Nephron (organoid): ENCODE measurements around the gene THRAP3.

Experiments
- H3K27ac Mint-ChIP-seq, 3 experiments: 2 replicates each; pipeline ENCODE4 v1.8.0; 2020; ENCODE audit warnings: mixed read lengths in 3 of 3, mild to moderate bottlenecking in 2 of 3, moderate library complexity in 1 of 3
- H3K27me3 Mint-ChIP-seq: 2 replicates; pipeline ENCODE4 v1.8.0; 2021; ENCODE audit warnings: low read depth, mild to moderate bottlenecking, moderate library complexity, mixed read lengths
- H3K36me3 Mint-ChIP-seq: 2 replicates; pipeline ENCODE4 v1.8.0; 2020; ENCODE audit warnings: low read depth, mixed read lengths
- H3K4me1 Mint-ChIP-seq: 2 replicates; pipeline ENCODE4 v1.8.0; 2020; ENCODE audit warnings: mixed read lengths
- H3K4me3 Mint-ChIP-seq, 3 experiments: 2 replicates each; pipeline ENCODE4 v1.8.0; 2020; ENCODE audit warnings: mild to moderate bottlenecking in 3 of 3, mixed read lengths in 3 of 3, moderate library complexity in 2 of 3
- H3K9me3 Mint-ChIP-seq: 2 replicates; pipeline ENCODE4 v1.8.0; 2020; ENCODE audit warnings: mixed read lengths
- TF ChIP-seq, protein P1 (sequence below), 3 experiments: fragments of 200-600 bp; sonication (generic); IDR thresholded peaks; one replicate each; pipeline ENCODE4 v1.5.0; 2021; ENCODE audit warnings: antibody characterized with exemption in 3 of 3; ENCODE audit not compliant: unreplicated experiment in 3 of 3

The THRAP3 gene

DNA sequence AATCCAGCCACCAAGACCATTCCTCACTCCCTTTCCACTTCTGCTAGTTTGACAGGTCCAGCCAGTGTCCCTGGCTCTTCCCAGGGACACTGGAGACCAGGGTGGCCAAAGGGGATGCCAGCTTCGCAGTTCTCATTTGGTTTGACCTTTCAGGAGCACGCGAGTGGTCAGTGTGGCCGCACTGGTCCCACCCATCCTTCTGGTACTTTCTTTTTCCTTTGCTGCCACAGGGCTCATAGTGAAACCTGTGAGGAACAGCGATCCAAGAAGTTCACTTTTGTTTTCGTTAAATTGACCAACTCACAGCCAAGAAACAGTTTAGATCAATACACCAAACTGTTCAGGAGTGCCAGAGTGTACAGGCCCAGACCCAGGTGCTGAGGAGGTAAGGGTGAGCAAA, 113.6 kb downstream of the THRAP3 start:
- peaks cover 4% of the 10 kb centered on the region for H3K27me3 Mint-ChIP-seq
- H3K9me3 Mint-ChIP-seq = no peaks in the 10 kb centered on the region
- TF ChIP-seq, protein P1, sequence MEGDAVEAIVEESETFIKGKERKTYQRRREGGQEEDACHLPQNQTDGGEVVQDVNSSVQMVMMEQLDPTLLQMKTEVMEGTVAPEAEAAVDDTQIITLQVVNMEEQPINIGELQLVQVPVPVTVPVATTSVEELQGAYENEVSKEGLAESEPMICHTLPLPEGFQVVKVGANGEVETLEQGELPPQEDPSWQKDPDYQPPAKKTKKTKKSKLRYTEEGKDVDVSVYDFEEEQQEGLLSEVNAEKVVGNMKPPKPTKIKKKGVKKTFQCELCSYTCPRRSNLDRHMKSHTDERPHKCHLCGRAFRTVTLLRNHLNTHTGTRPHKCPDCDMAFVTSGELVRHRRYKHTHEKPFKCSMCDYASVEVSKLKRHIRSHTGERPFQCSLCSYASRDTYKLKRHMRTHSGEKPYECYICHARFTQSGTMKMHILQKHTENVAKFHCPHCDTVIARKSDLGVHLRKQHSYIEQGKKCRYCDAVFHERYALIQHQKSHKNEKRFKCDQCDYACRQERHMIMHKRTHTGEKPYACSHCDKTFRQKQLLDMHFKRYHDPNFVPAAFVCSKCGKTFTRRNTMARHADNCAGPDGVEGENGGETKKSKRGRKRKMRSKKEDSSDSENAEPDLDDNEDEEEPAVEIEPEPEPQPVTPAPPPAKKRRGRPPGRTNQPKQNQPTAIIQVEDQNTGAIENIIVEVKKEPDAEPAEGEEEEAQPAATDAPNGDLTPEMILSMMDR (IDR thresholded peaks at IDR 0.05; ENCODE audit: unreplicated experiment in 3 of 3) = no peak
- H3K4me1 Mint-ChIP-seq = no peaks in the 10 kb centered on the region
- H3K4me3 Mint-ChIP-seq = no peak overlapping the region
- H3K27ac Mint-ChIP-seq = peak overlapping the region in 1 of 3 experiments; percentile 8
- H3K36me3 Mint-ChIP-seq = peaks cover 8% of the 10 kb centered on the region

DNA sequence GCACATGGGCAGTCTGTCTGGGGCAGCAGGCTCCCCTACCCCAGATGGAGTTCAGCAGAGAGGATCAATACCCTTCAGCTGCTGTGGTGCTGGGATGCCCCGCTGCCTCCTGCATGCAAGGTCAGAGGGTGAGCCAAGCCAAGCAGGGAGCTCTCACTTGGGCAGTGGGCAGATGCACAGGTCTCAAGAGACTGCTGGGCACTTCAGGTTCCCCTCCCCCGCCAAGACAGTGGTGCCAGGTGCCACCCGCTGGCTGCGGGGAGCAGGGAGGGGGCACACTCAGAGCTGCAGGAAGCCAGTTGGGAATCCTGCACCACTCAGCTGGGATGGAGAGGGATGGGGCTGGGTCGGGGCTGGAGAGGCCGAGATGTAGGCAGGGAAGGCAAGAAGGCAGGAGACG, 115.0 kb downstream of the THRAP3 start:
- Mint-ChIP-seq H3K4me1 (no peaks in the 10 kb centered on the region), H3K4me3 (no peak overlapping the region), H3K27me3 (peaks cover 4% of the 10 kb centered on the region), H3K27ac (peak overlapping the region; percentile 17 to 32 (median 28)), H3K9me3 (no peaks in the 10 kb centered on the region), H3K36me3 (peaks cover 8% of the 10 kb centered on the region)
- TF ChIP-seq, protein P1 (IDR thresholded peaks at IDR 0.05; ENCODE audit: unreplicated experiment in 3 of 3) = no peak

DNA sequence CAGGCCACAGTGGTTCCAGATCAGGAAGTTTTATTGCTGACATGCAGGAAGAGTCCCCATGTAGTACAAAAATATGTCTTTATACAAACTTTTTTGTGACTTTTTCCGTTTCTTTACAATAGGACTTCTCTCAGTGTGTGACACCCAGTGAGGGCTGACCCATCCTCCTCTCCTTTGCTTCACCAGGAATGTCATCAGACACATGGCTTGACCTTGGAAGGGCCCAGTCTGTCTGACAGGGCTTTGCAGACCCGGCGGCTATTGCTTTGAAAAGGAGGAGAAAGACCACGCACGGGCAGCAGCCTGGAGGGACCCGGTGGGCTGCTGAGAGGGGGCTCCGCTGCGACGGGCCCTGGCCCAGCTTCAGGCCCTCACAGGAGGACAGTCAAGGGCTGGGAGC, 115.4 kb downstream of the THRAP3 start:
- no peak overlapping the region for H3K4me3 Mint-ChIP-seq
- peaks cover 8% of the 10 kb centered on the region for H3K36me3 Mint-ChIP-seq
- peak overlapping the region; percentile 17 to 32 (median 28) for H3K27ac Mint-ChIP-seq
- no peaks in the 10 kb centered on the region for H3K9me3 Mint-ChIP-seq
- peaks cover 4% of the 10 kb centered on the region for H3K27me3 Mint-ChIP-seq
- H3K4me1 Mint-ChIP-seq = no peaks in the 10 kb centered on the region
- TF ChIP-seq, protein P1 (IDR thresholded peaks at IDR 0.05; ENCODE audit: unreplicated experiment in 3 of 3) = no peak

DNA sequence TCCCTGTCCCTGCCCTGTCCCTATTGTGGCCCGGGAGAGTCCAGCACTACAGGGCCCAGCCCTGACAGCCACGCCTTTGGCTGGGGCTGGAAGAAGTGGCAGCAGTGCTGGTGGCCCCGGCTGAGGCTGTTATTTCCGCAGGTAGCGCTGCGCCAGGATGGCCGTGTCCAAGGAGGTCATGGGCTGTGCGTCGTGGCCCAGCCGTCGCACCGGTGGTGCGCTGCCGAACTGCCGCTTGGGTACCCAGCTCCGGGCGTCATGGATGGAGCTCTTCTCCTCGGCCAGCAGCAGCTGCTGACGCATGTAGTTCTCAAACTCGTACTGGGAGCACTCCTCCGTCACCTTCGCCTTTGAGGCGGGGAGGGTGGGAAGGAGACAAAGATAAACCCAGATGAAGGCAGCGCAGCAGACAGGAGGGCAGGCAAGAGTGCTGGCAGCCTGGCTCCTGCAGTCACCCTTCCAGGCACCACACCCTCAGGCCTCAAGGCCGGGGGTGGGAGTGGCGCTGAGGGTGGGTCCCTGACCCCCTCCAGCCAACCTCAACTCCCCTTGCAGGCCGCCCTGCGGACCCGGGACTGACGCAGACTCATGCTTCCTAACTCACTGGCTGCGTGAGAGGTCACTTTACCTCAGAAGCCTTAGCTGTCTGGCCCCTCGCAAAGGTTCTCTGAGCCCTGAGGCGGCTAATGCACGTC, 117.5 kb downstream of the THRAP3 start:
- Mint-ChIP-seq H3K4me3 (no peak overlapping the region), H3K27ac (no peak overlapping the region), H3K36me3 (peaks cover 15% of the 10 kb centered on the region), H3K27me3 (peaks cover 2% of the 10 kb centered on the region), H3K9me3 (no peaks in the 10 kb centered on the region), H3K4me1 (no peaks in the 10 kb centered on the region)
- TF ChIP-seq, protein P1 (IDR thresholded peaks at IDR 0.05; ENCODE audit: unreplicated experiment in 3 of 3) = no peak

DNA sequence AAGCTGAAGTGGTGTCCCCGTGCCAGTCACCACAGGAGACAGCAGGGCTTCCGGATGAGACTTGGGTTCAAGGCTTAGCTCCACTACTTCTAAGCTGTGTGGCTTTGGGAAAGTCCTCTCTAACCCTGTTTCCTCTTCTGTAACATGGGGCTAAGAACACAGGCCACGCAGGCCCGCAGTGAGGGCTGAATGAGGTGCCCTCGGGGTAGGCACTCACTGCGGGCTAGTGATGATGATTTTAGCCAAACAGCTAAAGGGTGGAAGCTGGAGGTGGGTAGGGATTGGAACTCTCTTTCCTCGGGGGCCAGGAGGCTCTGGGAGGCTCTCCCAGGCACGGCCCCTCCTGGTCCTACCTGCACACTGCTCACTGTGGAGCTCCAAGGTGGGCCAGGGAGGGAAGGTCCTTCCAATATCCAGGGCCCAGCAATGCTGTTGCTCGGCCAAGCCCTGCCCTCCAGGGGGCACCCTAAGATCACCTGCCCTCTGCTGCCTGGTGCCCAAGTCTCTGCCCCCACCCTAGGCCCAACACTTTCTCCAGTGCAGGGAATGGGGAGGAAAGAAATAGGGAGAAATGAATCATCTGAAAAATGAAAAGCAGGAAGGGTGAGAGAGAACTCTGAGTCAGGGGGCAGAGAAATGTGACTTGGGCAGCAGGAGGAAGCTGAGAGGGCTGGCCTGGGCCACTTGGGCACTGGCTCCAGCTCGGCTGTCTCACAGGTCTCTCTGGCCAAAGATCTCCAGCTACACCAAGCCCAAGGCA, 118.4 kb downstream of the THRAP3 start:
- no peaks in the 10 kb centered on the region for H3K4me1 Mint-ChIP-seq
- peaks cover 22% of the 10 kb centered on the region for H3K36me3 Mint-ChIP-seq
- no peak overlapping the region for H3K27ac Mint-ChIP-seq
- no peaks in the 10 kb centered on the region for H3K9me3 Mint-ChIP-seq
- no peaks in the 10 kb centered on the region for H3K27me3 Mint-ChIP-seq
- no peak overlapping the region for H3K4me3 Mint-ChIP-seq
- TF ChIP-seq, protein P1 (IDR thresholded peaks at IDR 0.05; ENCODE audit: unreplicated experiment in 3 of 3) = peak; percentile 21 to 41 (median 39)
